GM19240 (cell line): ENCODE results near the gene SEC24D.

Source experiments
- DNase-seq: peaks from one replicate; pipeline ENCODE4 v3.0.0; 2011; ENCODE audit warnings: low spot score; ENCODE audit not compliant: insufficient read length

The SEC24D gene

DNA sequence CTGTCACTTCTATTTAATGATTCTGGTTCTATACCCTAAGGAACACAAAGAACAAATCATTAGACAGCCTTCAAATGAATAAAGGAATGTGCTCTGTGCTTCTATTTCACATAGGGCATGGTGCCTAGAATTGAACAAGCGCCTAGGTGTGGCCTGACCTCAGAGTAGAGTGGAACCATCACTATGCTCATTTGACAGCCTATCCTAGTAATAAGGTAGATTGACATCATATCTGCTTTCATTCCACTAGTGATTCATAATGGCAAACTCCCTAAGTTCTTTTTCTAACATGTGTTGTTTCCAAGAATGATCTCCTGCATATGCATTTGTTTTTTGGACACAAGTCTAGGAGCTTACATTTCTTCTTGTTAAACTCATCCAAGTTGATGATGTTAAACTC is 114.2 kb downstream of the SEC24D start:
- DNase-seq = no peak

DNA sequence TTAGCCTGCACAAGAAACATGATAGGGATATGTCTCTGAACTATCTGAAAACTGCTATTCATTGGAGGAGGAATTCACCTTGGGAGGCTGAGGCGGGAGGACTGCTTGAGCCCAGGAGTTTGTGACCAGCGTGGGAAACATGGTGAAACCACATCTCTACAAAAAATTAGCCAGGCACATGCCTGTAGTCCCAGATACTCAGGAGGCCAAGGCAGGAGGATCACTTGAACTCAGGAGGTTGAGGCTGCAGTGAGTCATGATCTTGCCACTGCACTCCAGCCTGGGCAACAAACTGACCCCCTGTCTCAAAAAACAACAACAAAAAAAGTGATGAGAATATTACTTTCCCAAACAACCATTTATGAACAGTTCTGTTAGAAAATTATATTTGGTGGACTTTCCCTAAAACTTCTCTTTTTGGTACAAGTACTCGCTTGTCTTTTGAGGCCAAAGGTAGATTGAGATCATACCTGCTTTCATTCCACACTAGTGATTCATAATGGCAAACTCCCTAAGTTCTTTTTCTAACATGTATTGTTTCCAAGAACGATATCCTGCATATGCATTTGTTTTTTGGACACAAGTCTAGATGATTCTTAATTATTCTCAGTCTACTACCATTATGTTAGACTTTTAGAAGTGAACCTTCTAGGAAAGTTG is 117.3 kb downstream of the SEC24D start:
- DNase-seq = no peak

DNA sequence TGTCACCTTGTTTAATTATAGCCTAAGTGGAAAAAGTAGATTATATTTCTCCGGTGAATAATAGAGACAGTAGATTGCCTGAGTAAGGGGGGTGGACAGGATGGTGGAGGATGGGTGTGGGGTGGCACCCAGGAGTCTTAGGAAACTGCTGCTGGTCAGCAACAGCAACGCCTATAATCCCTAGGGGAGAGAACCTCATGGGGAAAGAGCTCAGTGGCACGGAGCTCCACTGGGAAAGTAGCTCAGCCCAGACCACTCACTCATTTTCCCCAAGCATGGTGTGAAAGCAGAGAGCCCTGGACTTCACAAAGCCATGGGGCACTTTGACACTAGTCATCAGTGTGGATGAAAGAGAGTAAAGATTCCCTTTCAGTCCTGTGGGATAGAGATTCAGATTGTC is 119.6 kb downstream of the SEC24D start:
- DNase-seq = no peak

DNA sequence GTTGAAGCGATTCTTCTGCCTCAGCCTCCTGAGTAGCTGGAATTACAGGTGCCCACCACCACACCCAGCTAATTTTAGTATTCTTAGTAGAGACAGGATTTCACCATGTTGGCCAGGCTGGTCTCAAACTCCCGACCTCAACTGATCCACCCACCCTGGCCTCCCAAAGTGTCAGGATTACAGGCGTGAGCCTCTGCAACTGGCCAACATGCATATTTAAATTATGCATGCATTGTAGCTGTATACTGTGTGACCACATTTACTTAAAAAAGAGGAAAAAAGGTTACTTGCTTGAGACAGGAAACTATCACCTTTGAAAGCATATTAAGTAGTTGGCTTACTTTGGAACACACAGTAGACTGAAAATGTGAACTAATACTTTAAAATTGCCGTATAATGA is 121.2 kb downstream of the SEC24D start:
- no peak for DNase-seq

DNA sequence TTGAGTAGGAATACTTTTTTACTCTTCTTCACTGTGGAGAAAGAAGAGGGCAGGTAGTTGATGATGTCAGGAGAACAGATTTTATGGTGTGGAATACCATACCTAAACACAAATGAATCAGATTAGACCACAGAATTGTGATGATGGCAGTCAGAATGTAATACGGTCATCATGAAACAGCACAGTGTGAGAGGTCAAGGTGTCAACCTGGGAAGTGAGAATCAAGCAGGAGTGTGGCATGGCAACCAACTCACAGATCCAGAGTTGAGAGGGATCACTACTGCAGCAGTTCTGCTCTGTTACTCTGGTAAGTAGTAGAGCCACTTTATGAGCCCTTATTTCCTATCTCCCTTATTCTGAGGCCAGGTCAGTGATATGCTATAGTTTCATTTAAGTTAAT is 123.1 kb downstream of the SEC24D start:
- no peak for DNase-seq

DNA sequence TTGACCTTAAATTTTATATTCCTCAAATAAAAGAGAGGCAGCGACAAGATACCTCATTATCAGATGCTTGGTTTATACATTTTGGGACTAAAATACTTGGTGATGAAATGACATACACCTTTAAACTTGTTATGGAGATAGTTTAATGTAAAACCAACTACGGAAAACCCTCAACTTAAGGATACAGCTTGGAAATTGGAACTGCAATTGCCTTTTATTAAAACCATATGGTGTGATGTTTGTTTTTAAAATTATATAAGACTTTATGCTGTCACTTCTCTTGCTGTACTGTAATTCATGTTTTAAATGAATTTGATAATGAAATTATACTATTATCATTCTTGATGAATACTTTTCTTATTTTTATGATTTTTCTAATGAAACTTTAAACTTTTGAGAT is 124.9 kb downstream of the SEC24D start:
- DNase-seq = no peak

DNA sequence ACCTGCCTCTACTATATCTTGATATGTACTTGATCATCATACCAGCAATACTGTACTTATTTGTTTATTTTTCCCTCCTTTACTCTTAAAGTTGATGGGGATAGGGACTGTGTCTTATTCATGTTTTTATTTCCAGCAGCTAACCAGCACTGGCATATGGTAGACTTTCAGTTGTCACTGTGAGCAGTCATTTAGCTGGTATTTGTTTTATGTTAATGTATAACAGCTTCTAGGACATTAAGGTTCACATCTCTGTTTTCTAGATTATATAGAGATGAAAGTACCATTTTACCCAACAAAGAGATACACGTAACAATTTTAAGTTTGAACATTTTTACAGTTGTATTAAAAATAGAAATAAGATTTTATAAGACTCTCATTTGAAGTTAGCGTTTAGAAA is 132.8 kb downstream of the SEC24D start:
- no peak for DNase-seq

DNA sequence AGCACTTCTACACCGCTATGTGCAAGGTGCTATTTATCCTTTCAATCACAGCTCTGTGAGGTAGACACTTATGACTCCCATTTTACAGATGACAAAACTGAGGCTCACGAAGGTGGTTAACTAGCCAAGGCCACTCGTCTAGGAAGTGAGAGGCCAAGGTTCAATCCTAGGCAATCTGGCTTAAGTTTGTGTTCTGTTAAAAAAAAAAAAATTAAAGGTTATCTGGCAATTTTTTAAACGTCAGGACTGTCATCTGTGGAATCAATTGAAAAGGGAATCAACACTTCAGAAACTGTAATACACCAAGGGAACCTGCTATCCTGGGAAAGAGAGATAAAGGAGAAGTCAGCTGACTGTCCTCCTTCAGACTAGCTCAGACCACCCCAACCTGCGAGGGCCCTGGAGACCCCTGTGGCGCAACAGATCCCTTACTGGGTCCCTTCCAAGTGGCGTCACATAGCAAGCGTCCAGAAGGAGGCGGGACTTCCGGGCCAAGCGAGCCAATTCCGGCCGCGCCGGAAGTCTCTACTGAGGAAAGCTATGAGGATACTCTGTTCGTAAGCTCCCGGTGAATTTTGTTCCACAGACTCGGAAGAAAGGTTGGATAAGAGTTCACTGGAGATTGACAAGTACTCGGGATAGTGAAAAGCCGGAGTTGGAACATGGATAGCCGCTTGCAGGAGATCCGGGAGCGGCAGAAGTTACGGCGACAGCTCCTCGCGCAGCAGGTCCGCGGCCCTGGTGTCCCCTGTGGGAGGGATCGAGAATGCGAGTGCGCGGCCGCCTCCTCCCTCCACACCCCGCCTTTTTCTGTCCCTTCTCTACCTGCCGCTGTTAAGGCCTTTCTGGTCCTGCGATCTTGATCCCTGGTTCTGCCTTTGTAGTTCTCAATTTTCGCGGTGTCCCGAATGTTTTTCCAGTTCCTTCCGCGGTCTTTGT is 150.8 kb downstream of the SEC24D start, which contains the start of gene METTL14:
Gene METTL14 (plus strand): TSS at position 520 of the 939 bp plus-strand sequence. CDS start 143 bp downstream, at position 663.
- DNase-seq = peak; percentile 61

DNA sequence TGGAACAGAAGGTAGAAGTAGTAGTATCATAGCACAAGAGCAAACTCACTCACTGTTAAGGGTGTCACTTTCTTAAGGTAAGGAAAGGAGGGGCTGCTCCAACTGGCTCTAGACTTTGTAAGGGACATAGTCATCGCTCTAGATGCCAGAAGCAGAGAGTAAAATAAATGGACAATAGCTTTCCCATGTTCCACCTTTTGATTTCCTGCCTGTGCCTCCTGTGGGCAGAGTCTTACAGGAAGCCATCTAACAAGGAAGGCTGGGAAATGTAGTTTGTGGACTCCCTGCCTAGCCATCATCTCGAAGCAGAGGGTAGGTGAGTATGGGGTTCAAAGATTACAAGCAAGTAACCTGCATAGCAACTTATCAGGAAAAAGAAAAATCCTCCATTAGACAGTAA is 152.4 kb downstream of the SEC24D start:
- no peak for DNase-seq

DNA sequence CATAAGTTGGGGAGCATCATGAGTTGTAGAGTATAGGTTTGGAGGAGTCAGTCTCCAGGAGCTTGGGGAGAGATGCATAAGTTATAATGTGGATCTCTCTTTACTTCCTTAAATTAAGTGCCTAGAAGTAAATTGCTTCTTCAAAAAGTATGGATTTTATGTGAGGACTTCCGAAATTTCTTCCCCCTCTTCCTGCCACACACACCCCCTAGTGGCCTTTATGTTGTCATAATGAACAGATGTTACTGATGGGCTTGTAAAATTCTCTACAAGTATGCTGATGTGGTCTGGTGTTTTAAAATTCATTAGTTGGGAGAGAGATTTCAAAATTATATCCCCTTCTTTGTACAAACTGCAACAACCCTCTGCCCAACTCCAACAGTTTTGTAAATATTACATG is 153.0 kb downstream of the SEC24D start:
- no peak for DNase-seq

DNA sequence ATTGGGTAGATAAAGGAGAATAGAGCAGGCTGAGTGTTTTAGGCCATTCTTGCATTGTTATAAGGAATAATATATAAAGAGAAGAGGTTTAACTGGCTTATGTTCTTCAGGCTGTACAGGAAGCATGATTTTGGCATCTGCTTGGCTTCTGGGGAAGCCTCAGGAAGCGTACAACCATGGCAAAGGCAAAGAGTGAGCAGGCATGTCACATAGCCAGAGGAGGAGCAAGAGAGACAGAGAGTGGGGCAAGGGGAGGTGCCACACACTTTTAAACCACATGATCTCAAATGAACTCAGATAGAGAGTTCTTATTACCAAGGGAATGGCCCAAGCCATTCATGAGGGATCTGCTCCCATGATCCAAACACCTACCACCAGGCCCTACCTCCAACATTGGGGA is 155.1 kb downstream of the SEC24D start:
- DNase-seq = no peak

DNA sequence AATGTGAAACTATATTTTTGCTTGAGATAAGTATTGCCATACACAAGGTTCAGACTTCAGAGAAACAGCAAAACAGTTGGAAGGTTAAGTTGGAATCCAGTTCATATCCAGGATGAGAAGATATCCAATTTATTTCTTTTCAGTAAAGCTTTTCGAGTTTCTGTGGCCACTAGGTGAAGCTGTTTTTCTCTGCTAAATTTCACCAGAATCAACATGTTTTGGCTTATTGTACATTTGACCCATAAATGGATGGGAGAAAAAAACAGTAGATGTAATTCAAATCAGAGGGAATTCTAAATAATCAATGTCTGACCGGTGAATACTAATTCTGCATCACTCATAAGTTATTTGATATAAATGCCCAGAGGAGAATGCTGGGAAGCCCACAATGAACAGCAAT is 159.8 kb downstream of the SEC24D start:
- no peak for DNase-seq
